NCI-H526 treated with DMSO at 0.1 percent for 48 hours (cell line): ENCODE results near the gene POFUT1.

Source experiments
- DNase-seq: peaks from one replicate; lab custom pipeline; 2025; lab: John Stamatoyannopoulos, UW

POFUT1 gene

DNA sequence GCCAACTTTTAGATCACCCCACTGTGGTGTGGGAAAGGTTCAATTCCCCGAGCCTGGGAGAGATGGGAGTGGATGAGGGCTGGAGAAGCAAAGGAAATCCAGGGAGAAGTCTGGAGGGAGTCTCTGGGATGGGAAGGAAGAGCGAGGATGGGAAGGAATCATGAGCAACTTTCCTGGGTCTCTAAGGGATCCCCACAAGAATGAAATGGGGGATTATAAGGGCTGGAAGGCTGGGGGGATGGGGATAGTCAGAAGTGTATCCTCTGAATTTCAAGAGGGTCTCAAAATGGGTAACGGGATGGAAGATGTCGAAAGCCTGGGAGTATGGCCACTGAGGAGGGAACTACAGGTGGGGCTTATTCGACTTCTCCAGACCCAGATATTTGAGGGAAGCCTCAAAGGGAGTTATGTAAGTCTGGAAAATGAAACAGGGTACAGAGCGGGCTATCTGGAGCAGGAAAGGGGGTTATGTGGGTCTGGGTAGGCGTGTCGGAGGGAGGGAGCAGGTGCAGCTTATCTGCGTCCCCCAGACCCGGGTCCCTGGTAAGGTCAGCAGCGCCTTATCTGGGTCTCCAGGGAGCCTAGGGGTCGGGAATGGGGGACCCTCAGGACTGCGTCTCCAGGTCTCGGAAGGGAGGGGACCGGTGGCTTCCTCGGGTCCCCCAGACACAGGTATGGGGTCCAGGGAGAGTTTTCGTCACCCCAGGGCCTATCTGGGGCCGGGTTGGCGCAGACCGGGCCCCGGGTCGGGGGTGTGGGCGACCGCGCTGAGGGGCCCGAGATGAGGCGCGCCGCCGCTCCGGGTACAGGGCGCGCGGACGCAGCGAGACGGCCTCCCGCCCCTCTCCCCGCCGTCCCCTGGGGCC lies 687 bp upstream of the POFUT1 start:
- DNase-seq: no peak

DNA sequence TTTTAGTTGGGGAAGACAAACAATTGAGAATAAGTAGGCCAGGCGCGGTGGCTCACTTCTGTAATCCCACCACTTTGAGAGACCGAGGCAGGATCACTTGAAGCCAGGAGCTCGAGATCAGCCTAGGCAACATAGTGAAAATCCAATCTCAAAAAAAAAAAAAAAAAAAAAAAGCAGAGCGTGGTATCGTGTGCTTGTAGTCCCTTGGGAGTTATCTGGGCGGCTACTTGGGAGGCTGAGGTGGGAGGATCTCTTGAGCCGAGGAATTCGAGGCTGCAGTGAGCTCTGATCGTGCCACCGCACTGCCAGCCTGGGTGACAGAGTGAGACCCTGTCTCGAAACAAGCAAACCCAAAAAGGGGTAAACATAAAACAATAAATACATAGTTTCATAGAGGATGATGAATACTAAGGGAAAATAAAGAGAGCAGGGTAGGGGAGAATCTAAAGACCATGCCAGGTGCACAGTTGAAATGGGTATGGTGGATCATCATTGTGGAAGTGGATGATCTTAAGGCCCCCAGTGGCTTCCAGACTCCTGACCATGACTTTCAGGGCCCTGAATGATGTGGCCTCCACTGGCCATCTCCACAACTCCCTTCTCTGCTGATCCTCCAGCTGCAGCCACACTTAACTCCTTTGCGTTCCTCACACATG lies 947 bp downstream of the POFUT1 start:
- DNase-seq: no peak

DNA sequence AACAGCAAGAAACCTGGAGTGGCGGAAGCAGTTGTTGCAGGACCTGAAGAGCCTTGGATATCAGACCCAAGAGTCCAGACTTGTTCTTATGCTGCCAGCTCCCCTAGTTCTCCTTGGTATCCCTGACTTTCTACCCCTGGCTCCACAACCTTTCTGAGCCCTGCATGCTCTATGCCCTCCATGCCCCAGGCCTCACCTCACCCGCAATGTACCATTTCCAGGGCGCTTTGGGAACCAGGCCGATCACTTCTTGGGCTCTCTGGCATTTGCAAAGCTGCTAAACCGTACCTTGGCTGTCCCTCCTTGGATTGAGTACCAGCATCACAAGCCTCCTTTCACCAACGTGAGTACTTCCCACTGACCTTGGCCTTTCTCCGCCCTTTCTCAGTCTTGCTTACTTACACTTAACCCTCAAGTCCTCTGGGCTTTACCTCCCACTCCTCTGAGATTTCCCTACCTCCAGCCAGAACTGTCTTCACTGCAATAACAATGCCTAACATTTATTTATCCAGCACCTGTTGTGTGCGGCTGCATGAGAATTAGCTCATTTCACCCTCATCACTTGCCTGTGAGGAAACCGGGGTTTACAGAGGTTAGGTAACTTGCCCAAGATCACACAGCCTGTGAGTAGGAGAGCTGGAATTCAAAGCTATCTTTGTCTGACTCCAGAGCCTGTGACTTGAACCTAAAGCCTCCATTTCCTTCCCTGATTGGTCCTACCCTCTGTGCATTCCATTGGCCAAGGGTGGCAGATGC lies 2.3 kb downstream of the POFUT1 start:
- no peak for DNase-seq

DNA sequence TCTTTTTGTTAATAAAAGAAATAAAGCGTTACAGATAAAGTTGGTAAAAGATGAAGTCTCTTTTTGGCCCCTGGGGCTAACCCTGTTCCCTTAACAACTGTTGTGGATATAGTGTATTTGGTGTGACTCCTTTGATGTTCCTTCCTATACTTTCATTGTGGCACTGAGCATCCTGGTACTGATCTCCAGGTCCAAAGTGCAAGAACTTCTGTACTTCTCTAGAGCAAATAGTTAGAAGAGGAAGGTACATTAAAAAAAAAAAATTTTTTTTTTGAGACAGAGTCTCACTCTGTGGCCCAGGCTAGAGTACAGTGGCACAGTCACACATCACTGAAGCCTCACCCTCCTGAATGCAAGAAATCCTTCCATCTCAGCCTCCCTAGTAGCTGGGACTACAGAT lies 6.2 kb downstream of the POFUT1 start:
- no peak for DNase-seq

DNA sequence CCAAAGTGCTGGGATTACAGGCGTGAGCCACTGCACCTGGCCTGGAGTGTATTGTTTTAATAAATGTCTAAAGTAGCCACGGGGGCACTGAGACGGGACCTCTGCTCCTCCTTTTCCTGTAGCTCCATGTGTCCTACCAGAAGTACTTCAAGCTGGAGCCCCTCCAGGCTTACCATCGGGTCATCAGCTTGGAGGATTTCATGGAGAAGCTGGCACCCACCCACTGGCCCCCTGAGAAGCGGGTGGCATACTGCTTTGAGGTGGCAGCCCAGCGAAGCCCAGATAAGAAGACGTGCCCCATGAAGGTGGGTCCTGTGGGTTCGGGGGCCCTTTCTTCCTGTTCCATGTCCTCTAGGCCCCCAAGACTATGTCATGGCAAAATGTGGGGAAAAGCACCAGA lies 7.5 kb downstream of the POFUT1 start:
- DNase-seq: no peak

DNA sequence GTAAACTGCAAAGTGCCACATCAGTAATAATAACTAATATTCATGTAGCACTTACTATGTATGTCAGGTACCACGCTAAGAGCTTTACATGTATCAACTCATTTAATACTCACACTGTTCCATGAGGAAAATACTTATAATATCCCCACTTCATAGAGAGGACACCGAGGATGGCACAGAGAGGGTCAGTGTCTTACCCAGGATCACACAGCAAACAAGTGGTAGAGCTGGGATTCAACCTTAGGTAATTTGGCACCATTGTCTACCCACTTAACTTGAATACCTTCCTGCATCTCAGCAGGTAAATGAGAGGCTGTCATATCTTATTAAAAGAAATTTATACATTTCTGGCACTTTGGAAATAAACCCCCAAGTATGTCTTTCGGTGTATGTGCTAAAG lies 8.0 kb downstream of the POFUT1 start:
- no peak for DNase-seq

DNA sequence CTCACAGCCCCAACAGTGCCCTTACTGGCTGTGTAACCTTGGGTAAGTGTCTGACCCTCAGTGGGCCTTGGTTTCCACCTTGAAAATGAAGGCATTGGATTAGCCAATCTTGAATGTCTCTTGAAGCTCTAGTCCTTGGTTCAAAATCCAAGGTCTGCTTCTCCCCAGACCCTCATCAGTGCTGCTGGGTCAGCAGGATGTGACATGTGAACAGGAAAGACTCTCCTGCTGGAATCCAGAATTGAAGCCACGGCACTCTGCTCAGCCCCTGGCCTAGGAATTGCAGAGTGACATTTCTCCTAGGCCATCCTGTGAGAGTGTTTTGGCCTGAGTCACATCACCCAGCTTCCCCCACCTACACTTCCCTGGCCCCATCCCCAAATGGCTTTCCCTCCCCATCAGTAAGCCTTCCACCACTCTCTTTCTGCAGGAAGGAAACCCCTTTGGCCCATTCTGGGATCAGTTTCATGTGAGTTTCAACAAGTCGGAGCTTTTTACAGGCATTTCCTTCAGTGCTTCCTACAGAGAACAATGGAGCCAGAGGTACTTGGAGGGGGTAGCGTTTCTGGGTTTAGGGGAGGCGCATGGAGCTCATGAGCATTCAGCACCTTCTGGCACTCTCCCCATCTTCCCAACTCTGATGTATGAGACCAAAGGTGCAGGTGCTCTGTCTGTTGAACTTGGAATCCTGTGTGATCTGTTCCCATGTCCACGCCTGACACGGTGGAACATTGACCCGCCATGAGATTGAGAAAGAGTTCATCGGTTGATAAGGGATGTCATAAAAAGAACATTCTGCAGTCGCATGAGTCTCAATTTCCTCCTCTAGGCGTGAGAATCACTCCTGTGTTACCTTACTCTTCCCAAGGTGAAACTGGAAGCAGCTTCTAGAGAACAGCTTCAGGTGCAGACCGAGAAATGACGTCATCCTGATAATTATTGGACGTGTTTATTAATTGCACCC lies 8.8 kb downstream of the POFUT1 start:
- no peak for DNase-seq

DNA sequence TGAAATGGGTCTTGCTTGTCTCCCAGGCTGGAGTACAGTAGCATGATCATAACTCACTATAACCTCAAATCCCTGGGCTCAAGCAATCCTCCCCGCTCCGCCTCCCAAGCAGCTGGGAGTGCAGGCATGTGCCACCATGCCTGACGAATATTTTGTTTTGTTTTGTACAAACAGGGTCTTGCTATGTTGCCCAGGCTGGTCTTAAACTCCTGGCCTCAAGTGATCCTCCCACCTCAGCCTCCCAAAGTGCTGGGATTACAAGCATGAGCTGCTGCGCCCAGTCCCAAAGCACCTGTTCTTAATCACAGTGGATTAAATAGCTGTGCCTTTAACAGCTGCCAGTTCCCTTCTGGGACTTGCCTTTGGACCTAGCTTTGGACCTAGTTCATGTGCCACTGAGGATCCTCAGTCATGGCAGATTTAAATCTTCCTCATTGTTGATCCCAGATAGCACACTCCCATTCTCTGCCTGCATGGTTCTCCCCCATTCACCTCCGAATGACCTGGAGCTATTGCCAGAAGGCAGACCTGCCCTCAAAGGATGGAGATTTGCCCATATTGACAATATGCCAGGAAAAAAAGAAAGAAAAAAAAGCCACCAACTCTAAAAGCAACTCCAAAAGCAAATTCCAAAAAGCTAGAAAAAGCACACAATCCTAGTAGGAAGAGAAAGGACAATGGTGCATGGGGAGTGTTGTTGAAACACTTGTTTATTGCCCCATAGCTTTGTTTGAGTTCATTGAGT lies 10.6 kb downstream of the POFUT1 start:
- DNase-seq: no peak

DNA sequence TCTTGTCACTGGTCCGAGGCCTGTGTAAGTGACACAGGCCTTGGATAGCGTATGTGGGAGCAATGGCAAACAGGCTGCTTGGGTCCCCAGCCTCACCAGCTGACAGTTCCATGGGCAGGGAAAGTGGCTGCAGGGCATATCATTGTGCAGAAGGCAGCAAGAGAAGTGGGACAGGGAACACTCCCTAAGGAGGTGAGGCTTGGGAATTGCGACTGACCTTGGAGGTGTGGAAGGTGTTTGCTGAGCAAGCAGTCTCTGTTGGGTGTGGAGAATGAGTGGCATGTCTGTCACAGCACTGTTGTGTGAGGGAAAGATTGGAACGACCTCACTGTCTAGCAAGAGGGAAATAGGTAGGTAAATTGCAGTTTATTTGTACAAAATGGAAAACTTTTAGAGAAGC lies 16.8 kb downstream of the POFUT1 start:
- DNase-seq: no peak

DNA sequence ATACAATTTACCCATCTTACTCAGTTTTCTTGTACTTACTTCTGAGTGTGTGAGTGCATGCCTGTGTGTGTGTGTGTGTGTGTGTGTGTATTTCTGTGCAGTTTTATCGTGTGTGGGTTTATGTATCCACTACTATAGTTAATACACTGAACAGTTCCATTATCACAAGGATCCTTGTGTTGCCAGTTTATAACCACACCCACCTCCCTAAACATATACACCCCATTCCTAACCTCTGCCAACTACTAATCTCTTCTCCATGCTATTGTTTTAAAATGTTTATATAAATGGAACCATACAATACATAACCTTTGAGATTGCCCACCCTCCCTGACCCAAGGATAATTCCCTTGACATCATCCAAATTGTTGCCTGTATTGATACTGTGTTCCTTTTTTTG lies 18.7 kb downstream of the POFUT1 start:
- no peak for DNase-seq

DNA sequence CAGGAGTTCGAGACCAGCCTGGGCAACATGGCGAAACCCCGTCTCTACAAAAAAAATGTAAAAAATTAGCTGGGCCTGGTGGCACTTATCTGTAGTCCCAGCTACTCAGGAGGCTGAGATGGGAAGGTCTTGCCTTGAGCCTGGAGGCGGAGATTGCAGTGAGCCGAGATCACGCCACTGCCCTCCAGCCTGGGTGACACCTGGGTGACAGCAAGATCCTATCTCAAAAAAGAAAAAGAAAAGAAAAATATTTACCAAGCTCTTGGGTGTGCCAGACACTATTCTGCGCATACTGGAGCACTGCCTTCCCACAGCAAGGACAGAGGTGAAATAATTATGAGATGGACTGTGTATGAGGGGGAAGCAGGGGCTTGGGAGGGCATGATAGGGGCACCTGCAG lies 19.6 kb downstream of the POFUT1 start:
- DNase-seq: no peak

DNA sequence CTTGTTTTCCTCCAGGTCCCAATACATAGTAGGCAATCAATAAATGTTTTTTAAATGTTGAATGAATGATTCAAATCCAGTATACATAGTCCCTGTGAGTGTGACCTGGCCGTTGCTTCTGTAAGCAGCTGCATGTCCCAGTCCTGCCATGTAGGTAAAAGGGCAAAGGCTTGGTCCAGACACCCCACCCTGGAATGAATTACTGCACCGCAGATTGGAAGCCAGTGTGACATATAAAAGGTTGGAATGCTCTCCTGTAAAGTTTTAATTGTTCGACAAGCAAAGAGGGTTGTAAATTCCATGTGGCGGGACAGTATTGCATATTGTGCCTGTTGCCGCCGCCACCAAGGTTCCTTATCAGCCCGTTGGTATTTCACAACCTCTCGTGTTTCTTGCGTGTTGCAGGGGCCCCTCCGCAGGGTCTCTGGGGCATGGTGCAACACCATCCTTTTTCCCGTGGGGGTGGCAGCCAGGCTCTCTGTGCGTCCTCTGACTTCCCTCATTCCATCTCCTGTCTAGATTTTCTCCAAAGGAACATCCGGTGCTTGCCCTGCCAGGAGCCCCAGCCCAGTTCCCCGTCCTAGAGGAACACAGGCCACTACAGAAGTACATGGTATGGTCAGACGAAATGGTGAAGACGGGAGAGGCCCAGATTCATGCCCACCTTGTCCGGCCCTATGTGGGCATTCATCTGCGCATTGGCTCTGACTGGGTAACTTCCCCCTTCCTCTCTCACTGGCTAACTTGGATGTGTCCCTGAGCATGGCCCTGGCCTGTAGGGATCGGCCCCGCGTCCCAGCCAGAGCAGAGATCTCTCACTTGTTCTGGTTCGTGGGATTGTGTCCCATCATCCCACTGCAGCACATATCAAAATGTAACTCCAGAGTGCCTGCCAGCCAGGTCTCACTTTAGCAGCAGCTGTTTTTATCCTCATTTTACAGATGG lies 20.3 kb downstream of the POFUT1 start:
- no peak for DNase-seq

DNA sequence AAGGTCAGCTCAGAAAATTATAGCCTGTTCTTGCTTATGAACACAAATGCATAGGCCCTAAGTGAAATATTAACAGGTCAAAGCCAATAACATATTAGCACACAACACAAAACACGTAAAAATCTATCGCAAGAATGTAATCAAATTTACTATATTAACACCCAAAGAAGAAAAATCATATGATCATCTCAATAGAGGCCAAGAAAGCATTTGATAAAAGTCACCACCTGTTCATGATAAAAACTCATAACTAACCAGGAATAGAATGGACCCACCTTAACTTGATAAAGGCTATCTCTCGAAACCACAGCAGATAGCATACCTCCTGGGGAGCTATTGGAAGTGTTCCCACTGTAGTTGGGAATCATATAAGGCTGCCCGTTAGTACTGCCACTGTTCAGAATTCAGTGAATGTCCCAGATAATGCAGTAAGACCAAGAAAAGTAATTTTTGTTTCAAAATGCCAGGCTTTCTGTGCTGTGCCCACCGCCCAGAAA lies 21.6 kb downstream of the POFUT1 start:
- DNase-seq: no peak

DNA sequence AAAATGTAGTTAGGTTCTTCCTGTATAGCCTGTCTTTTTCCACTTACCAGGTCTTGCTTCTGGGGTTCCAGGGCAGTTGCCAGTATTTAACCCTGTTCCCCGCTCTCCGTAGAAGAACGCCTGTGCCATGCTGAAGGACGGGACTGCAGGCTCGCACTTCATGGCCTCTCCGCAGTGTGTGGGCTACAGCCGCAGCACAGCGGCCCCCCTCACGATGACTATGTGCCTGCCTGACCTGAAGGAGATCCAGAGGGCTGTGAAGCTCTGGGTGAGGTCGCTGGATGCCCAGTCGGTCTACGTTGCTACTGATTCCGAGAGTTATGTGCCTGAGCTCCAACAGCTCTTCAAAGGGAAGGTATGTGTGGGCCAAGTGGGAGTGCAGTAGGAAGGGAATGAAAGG lies 23.0 kb downstream of the POFUT1 start:
- DNase-seq: no peak

DNA sequence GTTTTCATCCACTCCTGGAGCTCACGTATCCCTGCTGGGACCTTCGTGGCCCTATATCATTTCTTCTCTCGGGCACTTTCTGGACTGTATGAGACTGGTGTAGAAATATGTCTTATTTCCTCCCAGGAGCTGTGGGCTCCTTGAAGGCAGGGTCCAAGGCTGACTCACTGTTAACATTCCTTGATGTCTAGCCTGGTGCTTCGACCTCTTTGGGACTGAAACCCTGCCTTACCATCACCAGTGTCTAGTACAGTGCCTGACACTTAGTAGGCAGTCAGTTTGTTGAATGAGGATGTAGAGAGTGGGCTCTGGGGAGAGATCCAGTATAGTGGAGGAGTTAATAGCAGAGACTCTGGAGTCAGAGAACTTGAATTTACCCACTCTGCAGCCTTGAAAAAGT lies 23.6 kb downstream of the POFUT1 start:
- DNase-seq: no peak

DNA sequence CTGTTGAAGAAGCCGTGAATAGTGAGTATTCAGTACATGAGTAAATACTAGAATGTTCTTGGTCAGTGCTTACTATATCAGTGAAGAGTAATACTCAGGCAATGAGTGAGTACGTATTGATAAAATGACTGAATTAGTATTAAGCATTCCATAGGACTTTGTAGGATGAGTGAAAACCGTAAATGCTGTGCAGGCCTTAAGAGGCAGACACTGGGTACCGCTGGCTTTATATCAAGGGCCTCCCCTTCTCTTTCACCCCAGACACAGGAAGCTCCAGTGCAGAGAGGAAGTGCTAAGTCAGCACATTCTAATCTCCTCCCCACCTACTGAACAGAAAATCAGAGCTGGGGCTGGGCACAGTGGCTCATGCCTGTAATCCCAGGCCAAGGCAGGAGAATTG lies 24.2 kb downstream of the POFUT1 start:
- no peak for DNase-seq

DNA sequence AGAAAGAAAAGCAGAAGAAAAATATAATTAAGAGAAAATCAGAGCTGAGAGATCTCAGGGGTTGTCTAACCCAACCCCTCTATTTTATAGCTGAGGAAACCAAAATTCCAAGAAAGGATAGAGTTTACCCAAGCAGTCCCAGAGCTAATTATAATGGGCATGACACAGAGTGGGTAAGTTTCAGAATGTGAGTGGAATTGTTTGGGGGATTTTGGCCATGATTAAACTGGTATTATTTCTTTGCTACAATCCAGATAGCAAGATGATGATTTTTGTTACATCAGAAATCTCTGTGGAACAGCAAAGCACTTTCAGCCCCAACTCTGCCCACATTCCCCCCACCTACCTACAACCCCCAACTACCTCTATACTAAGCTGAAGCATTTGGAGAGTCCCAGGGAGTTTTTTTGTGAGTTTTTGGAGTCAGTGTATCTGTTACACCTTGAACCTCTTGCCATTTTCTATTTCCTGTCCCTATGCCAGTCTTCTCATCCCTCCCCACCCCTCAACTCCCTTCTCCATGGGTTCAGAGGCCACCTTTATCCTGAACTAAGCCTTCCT lies 24.7 kb downstream of the POFUT1 start:
- DNase-seq: no peak

DNA sequence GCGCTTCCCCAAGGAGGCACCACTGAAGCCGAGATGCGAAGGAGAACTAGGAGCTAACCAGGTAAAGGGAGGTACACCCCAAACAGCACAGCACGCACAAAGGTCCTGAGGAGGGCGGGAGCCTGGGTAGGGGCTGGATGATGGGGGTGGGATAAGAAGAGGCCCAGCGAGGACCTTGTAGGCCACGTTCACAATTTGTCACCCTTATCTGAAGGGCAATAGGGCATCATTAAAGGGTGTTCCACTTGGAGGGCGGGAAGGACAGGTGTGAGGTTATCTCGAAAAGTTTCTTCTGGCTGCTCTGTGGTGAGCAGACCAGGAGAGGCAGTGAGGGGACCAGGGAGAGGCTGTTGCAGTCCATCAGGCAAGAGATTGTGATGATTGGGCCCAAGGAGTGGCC lies 25.6 kb downstream of the POFUT1 start:
- no peak for DNase-seq

DNA sequence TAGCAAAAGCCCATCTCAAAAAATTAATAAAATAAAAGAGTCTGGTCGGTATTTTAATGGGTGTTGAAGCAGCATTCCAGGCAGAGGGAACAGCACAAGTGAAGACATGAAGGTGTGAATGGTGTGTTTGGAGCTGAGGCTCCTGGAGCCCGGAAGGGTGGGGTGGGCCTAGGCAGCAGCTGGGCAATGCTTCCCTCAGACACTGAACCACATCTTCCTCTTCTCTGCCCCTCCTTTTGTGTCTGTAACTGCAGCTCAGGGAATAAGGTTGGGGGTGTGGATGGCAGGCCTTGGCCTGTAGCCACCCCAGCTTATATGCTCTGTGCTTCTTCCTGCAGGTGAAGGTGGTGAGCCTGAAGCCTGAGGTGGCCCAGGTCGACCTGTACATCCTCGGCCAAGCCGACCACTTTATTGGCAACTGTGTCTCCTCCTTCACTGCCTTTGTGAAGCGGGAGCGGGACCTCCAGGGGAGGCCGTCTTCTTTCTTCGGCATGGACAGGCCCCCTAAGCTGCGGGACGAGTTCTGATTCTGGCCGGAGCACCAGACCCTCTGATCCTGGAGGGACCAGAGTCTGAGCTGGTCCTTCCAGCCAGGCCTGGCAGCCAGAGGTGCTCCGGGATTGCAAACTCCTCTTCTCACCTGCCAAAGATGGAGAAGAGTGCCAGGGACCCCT lies 26.6 kb downstream of the POFUT1 start:
- DNase-seq: no peak
